GM23248 (cell line): ENCODE data around the gene TREX2.

Experiments
- EZH2 ChIP-seq: fragments of 200-600 bp; sonication (generic); IDR thresholded peaks from 2 replicates; pipeline ENCODE4 v1.6.1; 2018; ENCODE audit warnings: antibody characterized with exemption, mild to moderate bottlenecking; ENCODE audit not compliant: insufficient read depth, poor library complexity, severe bottlenecking
- EZH2phosphoT487 ChIP-seq: fragments of 200-600 bp; sonication (generic); IDR thresholded peaks from 2 replicates; pipeline ENCODE4 v1.6.1; 2018; ENCODE audit warnings: antibody characterized with exemption, moderate library complexity, mild to moderate bottlenecking, low read depth; ENCODE audit not compliant: insufficient read depth

DNA sequence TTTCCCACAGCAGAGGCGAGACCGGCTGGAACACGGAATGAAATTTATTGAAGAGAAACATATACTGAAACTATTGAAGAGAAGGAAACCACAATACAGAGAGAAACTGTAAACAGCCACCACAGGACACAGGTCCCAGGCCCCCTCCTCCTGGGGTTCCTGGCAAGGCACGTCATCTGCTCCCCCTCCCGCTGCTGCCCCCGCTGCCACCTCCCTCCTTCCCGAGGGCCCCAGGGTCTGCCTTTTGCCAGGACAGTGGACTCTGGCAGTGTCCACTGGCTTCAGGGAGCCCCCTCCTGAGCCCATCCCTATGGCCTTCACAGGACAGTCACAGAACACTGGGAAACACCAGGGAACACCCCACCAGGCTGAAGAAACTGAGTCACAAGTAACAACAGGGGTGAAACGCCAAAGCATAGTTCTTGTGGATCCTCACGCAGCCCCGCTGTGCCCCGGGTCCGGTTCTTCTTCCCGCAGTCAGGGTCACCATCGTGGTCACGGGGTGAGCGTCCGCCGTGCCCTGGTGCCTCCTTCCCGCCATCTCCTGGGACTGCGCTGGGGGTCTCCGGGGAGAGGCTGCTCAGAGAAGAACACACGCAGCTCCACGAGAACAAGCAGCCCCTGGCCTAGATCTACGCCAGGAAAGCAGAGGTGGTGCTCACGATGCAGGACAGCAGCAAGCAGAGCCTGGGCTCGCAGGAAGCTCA, 50.1 kb downstream of the TREX2 start:
- no peak for TF ChIP-seq EZH2phosphoT487
- TF ChIP-seq EZH2: no peak
